Caki2 (cell line): ENCODE data around the gene SART3. TPM values are rescaled to one million over a fixed set of nuclear protein-coding genes. Genes with fewer than 3 reads are reported as not detected.

ENCODE experiments used
- DNase-seq: peaks from one replicate; pipeline ENCODE4 v3.0.0-alpha.2; 2015; ENCODE audit warnings: low read depth
- in situ Hi-C: cut with HindIII; loops from 2 replicates; pipeline ENCODE4 v1.10.0; 2016; ENCODE audit warnings: low sequenced_read_pairs, low pct_unique_long_range_greater_than_20kb, mixed read lengths
- total RNA-seq: library from RNA; depleted of rRNA; stranded (reverse); fragments of >200 nt; shearing (Covaris generic); gene quantifications from 2 replicates; pipeline ENCODE4 v1.2.3, GENCODE V29; 2014; ENCODE audit warnings: low replicate concordance; rRNA removed

Gene SART3
- total RNA-seq, 1 experiment from 2014 or later = 26.7 TPM

DNA sequence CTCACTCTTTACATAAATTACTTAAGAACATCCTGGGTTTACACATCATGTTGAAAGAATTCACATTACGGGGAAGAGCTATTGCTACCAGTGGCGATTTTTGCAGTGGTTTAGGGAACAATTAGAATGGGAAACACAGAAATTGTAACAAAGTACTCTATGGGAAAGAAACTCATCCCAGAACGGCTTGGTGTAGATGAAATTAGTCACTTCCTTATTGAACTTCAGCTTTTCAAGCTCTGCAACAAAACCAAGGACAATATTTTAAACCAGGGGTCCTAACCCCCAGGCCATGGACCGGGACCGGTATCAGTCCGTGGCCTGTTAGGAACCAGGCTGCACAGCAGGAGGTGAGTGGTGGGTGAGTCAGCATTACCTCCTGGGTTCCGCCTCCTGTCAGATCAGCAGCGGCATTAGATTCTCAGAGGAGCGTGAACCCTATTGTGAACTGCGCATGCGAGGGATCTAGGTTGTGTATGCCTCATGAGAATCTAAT lies 78.2 kb downstream of the SART3 start:
- DNase-seq = peak; percentile 20
- in situ Hi-C loops = no loop called here

DNA sequence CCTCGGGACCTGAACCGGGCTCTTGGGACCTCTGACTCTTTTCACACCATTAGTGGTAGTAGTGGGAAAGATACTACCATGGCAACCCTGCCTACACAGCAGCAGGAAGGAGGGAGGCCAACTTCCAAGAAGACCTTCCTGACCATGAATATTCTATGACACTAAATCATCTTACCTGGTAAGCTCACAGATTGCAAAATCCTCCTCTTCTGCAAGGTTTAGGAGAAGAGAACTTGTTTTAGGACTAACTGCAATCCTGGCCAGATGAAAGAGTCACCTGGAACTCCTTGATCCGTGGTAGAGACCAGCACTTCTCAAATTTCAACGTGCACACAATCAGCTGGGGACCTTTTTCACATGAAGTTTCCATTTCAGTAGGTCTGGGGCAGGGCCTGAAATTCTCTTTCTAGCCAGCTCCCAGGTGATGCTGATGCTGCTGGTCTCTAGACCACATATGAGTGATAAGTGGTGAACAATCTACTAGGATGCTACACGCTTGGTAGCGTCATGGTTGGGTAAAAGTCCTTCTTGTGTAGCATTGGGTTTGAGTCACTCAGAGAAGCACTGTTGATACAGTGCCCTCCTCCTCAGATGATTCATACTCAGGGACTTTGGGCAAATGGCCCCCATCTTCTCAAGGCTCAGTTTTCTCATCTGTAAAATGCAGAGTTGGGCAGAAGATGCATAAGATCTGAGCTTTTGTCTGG lies 81.5 kb downstream of the SART3 start:
- in situ Hi-C loops = no loop called here
- DNase-seq = no peak

DNA sequence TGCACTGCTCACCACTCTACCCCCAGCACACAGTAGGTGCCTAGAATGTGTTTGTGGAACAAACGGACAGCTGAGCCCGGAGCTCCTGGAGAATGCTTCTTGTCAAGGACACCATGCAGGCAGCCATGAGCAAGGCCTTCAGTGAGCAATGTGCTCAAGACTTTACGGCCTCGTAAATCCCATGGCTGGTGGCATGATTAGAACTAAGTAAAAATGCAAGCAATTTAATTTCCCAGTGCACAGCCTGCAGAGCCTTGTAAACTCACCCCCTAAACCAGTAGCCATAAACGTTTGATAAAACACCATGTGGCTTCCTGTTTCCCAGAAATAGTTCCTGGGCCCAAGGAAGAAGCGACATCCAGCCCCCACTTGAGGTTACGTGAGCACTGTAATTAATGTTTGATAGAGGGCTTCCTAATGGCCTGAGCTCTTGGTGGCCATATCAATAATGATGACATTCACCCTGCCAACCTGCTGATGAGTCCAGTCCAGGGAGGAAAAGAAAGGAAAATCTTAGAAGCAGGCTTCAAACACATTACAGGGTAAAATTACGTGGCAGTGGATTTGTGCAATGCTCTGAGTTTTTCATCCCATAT lies 82.3 kb downstream of the SART3 start:
- no peak for DNase-seq
- in situ Hi-C loops = no loop called here

DNA sequence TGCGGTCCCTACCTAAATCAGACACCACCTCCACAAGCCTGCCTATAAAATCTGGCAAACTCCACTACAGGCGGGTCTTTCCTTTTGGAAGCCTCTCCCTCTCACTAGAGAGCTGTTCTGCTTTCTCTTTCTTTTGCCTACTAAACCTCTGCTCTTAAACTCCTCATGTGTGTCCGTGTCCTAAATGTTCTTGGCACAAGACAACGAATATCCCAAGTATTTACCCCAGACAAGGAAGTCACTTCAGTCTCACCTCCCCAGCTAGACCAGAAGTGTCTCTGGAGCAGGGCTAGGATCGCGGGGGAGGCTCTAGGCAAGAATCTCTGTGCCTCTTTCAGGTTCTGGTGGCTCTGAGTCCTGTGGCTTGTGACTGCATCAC lies 83.1 kb downstream of the SART3 start:
- no peak for DNase-seq
- in situ Hi-C loops = no loop called here

DNA sequence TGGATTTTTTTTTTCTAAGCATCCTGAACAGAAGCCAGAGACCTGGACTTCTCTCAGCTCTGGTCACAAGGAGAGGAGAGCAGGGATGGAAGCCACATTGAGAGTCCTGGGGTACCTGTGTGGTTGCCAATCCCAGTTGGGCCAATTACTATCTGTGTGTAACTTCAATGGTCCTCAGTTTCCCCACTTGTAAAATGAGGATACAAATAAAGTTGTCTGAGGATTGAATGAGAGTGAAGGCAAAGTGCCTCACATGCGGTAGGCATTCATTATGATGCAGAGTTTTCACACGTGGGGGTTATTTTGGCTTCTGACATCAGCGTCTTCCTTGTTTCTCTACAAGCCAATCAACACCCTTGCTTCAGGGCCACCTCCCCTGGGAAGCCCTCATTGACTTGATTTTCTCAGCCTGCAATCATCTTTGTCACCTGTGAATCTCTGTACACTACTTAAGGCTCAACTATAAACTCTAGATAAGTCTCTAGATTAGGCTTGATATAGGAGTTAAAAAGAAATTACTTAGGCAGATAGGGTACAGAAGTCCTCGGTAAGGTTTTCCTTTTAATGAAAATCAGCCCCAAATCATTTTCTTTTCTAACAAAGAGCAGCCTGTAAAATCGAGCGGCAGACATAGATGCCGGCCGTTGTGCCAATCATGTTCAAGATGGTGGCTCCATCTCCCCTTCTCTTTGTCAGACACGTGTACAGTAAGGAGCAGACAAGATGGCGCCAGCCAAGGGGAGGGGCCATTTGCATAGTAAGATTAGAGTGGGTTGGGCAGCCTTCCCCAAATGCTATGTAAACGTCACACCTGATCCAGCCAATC lies 83.7 kb downstream of the SART3 start:
- in situ Hi-C loops = no loop called here
- DNase-seq = no peak

DNA sequence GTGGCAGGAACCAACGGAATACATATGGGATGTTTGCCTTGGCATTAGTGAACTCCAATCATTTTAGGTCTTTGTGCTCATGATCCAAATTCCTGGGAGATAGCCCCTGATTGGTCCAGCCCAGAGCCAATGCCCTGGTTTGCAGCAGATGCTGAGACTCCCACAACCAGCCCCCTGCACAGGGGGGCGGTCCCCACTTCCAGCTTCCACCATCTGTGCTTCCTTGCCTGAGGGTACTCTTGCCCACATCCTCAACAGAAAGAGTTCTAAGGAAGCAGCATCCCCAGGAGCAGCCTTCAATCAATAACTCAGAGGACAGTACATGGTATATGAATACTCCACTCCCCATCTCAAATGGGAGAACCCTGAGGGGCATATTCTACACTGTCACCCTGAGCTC lies 85.6 kb downstream of the SART3 start:
- no peak for DNase-seq
- in situ Hi-C loops = no loop called here

DNA sequence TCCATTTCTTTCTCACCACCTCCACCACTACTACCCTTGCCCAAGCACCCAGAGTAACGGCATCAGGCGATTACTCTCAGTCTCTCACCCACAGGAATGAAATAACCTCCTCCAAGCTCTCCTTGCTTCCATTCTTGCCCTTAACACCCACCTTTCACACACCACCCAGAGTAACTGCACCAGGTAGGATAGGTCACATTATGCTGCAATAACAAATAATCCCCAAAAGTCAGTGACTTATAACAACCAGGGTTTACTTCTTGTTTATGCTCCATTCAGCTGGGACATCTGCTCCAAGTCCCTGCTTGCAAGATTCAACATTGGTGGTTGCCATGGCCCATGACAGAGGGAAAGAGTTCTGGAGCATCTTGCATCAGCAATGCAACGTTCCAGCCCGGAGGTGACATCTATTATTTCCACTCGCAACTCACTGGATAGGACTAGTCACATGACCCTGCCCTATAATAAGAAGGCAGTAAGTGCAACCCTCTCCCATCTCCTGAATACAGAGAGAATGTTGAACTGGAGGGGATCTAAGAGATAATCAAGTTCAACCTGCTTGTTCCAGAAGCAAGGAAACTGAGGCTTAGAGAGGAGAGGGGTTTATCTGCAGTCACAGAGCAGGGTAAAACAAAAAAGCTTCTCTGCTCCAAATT lies 87.4 kb downstream of the SART3 start:
- DNase-seq = no peak
- in situ Hi-C loops = no loop called here

Other genes with a start within 250 kb of the SART3 start
- not detected in 2 replicates for gene CMKLR1, start 221.9 kb downstream of the SART3 start, total RNA-seq
- gene FICD, start 45.9 kb downstream of the SART3 start, total RNA-seq = 1.4 and 1.7 TPM in 2 replicates
- gene ISCU, start 1.4 kb upstream of the SART3 start, total RNA-seq = 84.4 and 130 TPM in 2 replicates
- not detected in 2 replicates for gene TMEM119, start 36.9 kb upstream of the SART3 start, total RNA-seq
- not detected in 2 replicates for gene SELPLG, start 72.7 kb upstream of the SART3 start, total RNA-seq
- 75.6 and 89.9 TPM in 2 replicates for gene CORO1C, start 170.3 kb upstream of the SART3 start, total RNA-seq